ENCODE data around the gene CDH4. TPM values are rescaled to one million over a fixed set of nuclear protein-coding genes. Genes with fewer than 3 reads are reported as not detected.

The CDH4 gene
- total and polyA plus RNA-seq, 9 of the 15 experiments (the other 6 are each of a cell fraction or from before 2014, with no cell fraction given), result 0.04 TPM; not detected in 8

DNA sequence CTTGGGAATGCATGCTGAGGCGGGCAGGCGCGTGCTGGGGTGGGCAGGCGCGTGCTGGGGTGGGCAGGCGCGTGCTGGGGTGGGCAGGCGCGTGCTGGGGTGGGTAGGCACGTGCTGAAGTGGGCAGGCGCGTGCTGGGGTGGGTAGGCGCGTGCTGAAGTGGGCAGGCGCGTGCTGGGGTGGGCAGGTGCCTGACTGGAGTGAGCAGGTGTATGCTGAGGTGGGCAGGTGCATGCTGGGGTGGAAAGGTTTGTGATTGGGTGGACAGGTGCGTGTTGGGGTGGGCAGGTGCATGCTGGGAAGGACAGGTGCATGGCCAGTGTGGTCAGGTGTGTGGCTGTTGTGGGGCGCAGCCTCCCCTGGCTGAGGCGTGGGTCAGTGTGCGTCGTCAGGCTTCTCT is 404.1 kb downstream of the CDH4 start:
- H4K20me1 ChIP-seq (replicated peaks; ENCODE audit: control insufficient read depth, insufficient read depth, low read length), result 0 out of 2 replicates have a peak, but pooled peaks cover 2% of the 10 kb centered on the region
- intact Hi-C loops (cut with micrococcal nuclease), result no loop called here
- no peak overlapping the region for H3K4me2 ChIP-seq (ENCODE audit: insufficient read depth, low read length)
- no peaks in the 10 kb centered on the region for H3K36me3 ChIP-seq (ENCODE audit: control insufficient read depth, insufficient read depth, low read length)
- no peak for ATAC-seq
- POLR2A ChIA-PET, result interaction anchor here (0.6 kb wide), 1 partner anchor 100 kb away, joined by 4 read pairs; no protein-coding TSS in a partner anchor
- H3K27ac ChIP-seq (ENCODE audit: extremely low read depth, low read depth, low read length), result no peak overlapping the region
- no peak overlapping the region for H2AFZ ChIP-seq (ENCODE audit: low read depth, low read length)
- H3K79me2 ChIP-seq (ENCODE audit: control insufficient read depth, insufficient read depth, low read length), result no peaks in the 10 kb centered on the region
- CTCF ChIA-PET (ENCODE audit: low intra/inter-chr PET ratio), result no interaction called here
- H3K4me1 ChIP-seq (replicated peaks in 1 of 2; ENCODE audit: control insufficient read depth in 2 of 2, insufficient read depth in 2 of 2, low read length in 2 of 2), result no peaks in the 10 kb centered on the region
- H3K4me3 ChIP-seq, result no peak overlapping the region
- no TSS peak for BruUV-seq (replicated peaks)
- FAIRE-seq, result no peak
- H3K27me3 ChIP-seq (ENCODE audit: control insufficient read depth in 2 of 2, insufficient read depth in 2 of 2, low read length in 2 of 2), result peaks cover 10 to 37% of the 10 kb centered on the region in 2 experiments; a peak in 4 of 5 replicates
- 2% methylated on average over 7 of the region's 21 CpGs for WGBS (ENCODE audit: insufficient coverage, low coverage, missing lambda C conversion rate)
- no peaks in the 10 kb centered on the region for H3K9me3 ChIP-seq (replicated peaks; ENCODE audit: control insufficient read depth, insufficient read depth, low read depth, low read length)
- in situ Hi-C loops (cut with MboI), result no loop called here
- no peaks in the 10 kb centered on the region for H3K9me1 ChIP-seq (ENCODE audit: control insufficient read depth, insufficient read depth, low read length)
- no peak for DNase-seq (ENCODE audit: extremely low read depth in 1 of 4, low spot score in 3 of 4)
- H3K9ac ChIP-seq (ENCODE audit: insufficient read depth in 1 of 2, low read depth in 2 of 2, low read length in 2 of 2), result no peak overlapping the region
- no peak for TF ChIP-seq MEF2D (tag; conservative IDR thresholded peaks at IDR 0.05; ENCODE audit: low read depth)
- no peak for TF ChIP-seq CCAR2 (IDR thresholded peaks at IDR 0.05; ENCODE audit: low read depth, low read length)
- TF ChIP-seq ZNF785 (CRISPR knock-in tag; IDR thresholded peaks at IDR 0.05), result no peak
- TF ChIP-seq, protein P1, sequence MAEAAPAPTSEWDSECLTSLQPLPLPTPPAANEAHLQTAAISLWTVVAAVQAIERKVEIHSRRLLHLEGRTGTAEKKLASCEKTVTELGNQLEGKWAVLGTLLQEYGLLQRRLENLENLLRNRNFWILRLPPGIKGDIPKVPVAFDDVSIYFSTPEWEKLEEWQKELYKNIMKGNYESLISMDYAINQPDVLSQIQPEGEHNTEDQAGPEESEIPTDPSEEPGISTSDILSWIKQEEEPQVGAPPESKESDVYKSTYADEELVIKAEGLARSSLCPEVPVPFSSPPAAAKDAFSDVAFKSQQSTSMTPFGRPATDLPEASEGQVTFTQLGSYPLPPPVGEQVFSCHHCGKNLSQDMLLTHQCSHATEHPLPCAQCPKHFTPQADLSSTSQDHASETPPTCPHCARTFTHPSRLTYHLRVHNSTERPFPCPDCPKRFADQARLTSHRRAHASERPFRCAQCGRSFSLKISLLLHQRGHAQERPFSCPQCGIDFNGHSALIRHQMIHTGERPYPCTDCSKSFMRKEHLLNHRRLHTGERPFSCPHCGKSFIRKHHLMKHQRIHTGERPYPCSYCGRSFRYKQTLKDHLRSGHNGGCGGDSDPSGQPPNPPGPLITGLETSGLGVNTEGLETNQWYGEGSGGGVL (CRISPR knock-in tag; IDR thresholded peaks at IDR 0.05), result no peak
- no peak for TF ChIP-seq ZNF274 (IDR thresholded peaks at IDR 0.05; ENCODE audit: borderline replicate concordance, low read depth, low read length)
- TF ChIP-seq, protein P2, sequence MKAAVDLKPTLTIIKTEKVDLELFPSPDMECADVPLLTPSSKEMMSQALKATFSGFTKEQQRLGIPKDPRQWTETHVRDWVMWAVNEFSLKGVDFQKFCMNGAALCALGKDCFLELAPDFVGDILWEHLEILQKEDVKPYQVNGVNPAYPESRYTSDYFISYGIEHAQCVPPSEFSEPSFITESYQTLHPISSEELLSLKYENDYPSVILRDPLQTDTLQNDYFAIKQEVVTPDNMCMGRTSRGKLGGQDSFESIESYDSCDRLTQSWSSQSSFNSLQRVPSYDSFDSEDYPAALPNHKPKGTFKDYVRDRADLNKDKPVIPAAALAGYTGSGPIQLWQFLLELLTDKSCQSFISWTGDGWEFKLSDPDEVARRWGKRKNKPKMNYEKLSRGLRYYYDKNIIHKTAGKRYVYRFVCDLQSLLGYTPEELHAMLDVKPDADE (conservative IDR thresholded peaks at IDR 0.05; ENCODE audit: control insufficient read depth, low read depth, low read length), result no peak
- TF ChIP-seq, protein P3, sequence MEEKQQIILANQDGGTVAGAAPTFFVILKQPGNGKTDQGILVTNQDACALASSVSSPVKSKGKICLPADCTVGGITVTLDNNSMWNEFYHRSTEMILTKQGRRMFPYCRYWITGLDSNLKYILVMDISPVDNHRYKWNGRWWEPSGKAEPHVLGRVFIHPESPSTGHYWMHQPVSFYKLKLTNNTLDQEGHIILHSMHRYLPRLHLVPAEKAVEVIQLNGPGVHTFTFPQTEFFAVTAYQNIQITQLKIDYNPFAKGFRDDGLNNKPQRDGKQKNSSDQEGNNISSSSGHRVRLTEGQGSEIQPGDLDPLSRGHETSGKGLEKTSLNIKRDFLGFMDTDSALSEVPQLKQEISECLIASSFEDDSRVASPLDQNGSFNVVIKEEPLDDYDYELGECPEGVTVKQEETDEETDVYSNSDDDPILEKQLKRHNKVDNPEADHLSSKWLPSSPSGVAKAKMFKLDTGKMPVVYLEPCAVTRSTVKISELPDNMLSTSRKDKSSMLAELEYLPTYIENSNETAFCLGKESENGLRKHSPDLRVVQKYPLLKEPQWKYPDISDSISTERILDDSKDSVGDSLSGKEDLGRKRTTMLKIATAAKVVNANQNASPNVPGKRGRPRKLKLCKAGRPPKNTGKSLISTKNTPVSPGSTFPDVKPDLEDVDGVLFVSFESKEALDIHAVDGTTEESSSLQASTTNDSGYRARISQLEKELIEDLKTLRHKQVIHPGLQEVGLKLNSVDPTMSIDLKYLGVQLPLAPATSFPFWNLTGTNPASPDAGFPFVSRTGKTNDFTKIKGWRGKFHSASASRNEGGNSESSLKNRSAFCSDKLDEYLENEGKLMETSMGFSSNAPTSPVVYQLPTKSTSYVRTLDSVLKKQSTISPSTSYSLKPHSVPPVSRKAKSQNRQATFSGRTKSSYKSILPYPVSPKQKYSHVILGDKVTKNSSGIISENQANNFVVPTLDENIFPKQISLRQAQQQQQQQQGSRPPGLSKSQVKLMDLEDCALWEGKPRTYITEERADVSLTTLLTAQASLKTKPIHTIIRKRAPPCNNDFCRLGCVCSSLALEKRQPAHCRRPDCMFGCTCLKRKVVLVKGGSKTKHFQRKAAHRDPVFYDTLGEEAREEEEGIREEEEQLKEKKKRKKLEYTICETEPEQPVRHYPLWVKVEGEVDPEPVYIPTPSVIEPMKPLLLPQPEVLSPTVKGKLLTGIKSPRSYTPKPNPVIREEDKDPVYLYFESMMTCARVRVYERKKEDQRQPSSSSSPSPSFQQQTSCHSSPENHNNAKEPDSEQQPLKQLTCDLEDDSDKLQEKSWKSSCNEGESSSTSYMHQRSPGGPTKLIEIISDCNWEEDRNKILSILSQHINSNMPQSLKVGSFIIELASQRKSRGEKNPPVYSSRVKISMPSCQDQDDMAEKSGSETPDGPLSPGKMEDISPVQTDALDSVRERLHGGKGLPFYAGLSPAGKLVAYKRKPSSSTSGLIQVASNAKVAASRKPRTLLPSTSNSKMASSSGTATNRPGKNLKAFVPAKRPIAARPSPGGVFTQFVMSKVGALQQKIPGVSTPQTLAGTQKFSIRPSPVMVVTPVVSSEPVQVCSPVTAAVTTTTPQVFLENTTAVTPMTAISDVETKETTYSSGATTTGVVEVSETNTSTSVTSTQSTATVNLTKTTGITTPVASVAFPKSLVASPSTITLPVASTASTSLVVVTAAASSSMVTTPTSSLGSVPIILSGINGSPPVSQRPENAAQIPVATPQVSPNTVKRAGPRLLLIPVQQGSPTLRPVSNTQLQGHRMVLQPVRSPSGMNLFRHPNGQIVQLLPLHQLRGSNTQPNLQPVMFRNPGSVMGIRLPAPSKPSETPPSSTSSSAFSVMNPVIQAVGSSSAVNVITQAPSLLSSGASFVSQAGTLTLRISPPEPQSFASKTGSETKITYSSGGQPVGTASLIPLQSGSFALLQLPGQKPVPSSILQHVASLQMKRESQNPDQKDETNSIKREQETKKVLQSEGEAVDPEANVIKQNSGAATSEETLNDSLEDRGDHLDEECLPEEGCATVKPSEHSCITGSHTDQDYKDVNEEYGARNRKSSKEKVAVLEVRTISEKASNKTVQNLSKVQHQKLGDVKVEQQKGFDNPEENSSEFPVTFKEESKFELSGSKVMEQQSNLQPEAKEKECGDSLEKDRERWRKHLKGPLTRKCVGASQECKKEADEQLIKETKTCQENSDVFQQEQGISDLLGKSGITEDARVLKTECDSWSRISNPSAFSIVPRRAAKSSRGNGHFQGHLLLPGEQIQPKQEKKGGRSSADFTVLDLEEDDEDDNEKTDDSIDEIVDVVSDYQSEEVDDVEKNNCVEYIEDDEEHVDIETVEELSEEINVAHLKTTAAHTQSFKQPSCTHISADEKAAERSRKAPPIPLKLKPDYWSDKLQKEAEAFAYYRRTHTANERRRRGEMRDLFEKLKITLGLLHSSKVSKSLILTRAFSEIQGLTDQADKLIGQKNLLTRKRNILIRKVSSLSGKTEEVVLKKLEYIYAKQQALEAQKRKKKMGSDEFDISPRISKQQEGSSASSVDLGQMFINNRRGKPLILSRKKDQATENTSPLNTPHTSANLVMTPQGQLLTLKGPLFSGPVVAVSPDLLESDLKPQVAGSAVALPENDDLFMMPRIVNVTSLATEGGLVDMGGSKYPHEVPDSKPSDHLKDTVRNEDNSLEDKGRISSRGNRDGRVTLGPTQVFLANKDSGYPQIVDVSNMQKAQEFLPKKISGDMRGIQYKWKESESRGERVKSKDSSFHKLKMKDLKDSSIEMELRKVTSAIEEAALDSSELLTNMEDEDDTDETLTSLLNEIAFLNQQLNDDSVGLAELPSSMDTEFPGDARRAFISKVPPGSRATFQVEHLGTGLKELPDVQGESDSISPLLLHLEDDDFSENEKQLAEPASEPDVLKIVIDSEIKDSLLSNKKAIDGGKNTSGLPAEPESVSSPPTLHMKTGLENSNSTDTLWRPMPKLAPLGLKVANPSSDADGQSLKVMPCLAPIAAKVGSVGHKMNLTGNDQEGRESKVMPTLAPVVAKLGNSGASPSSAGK (IDR thresholded peaks at IDR 0.05), result no peak
- TF ChIP-seq NONO (IDR thresholded peaks at IDR 0.05; ENCODE audit: low read depth in 2 of 2, low read length in 1 of 2), result no peak
